Peyer's patch (tissue), 4 donors: Measurements from ENCODE around the gene ADTRP.

Source experiments
- POLR2A ChIP-seq, 2 donors: fragments of 450-650 bp; IDR thresholded peaks; one replicate each; pipeline ENCODE4 v1.5.1; 2017; ENCODE audit warnings: antibody characterized with exemption in 2 of 2, mild to moderate bottlenecking in 2 of 2, moderate library complexity in 2 of 2
- TF ChIP-seq, protein P1 (sequence below), 6 experiments: fragments of 450-650 bp in 4 of 6; fragments of 200-600 bp in 2 of 6; sonication (generic) in 1 of 6; IDR thresholded peaks; one replicate each; pipeline ENCODE4 v1.5.1; 2017 to 2019; ENCODE audit warnings: antibody characterized with exemption in 6 of 6, mild to moderate bottlenecking in 3 of 6, moderate library complexity in 1 of 6

DNA sequence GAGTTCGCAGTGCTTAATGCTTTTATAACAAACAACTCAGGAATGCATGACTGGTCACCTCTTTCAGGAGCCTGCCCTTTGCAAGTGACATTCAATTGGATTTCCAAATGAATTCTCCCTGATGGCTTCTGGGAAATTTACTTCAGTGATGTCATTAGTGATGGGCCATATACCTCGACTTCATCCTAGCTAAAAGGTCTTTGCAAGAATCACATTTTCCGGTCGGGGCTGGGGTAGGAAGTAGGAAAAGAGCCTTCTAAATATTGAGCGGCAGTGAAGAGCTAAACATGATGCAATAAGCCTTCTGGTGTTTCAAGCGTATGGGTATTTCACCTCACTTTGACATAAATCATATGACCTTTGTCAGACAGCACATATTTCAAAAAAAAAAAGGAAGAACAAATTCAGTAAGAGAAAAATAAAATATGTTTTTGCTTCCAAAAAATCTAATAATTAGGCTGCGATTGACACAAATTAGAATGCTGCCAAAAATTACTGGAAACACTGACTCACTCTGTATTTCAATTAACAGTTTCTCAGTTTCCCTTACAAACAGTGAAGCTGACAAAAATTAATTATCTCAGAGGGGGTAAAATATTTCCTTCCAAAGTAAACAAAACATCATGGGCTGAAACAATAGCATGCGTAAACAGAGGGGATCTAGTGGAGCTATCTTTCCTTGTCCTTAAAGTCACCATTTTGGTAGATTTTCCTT is 39.8 kb downstream of the ADTRP start:
- TF ChIP-seq POLR2A (IDR thresholded peaks at IDR 0.05): no peak
- TF ChIP-seq, protein P1, sequence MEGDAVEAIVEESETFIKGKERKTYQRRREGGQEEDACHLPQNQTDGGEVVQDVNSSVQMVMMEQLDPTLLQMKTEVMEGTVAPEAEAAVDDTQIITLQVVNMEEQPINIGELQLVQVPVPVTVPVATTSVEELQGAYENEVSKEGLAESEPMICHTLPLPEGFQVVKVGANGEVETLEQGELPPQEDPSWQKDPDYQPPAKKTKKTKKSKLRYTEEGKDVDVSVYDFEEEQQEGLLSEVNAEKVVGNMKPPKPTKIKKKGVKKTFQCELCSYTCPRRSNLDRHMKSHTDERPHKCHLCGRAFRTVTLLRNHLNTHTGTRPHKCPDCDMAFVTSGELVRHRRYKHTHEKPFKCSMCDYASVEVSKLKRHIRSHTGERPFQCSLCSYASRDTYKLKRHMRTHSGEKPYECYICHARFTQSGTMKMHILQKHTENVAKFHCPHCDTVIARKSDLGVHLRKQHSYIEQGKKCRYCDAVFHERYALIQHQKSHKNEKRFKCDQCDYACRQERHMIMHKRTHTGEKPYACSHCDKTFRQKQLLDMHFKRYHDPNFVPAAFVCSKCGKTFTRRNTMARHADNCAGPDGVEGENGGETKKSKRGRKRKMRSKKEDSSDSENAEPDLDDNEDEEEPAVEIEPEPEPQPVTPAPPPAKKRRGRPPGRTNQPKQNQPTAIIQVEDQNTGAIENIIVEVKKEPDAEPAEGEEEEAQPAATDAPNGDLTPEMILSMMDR (IDR thresholded peaks at IDR 0.05): no peak
